H9 (cell line): ENCODE measurements around the gene OPN4. TPM values are rescaled to one million over a fixed set of nuclear protein-coding genes. Genes with fewer than 3 reads are reported as not detected.

ENCODE experiments used
- DNase-seq: peaks from one replicate; pipeline ENCODE4 v3.0.0-alpha.2; 2017
- H2AFZ ChIP-seq: one replicate; pipeline ENCODE4 v1.6.1; 2013; ENCODE audit warnings: mild to moderate bottlenecking, low read length, control low read depth, moderate library complexity
- H2AK5ac ChIP-seq: 2 replicates; pipeline ENCODE4 v1.6.1; 2013; ENCODE audit warnings: low read length, control low read depth, mixed read lengths; ENCODE audit not compliant: insufficient read length
- H2BK120ac ChIP-seq: one replicate; pipeline ENCODE4 v1.6.1; 2013; ENCODE audit warnings: low read depth, mild to moderate bottlenecking, low read length, control low read depth, inconsistent platforms; ENCODE audit not compliant: poor library complexity, severe bottlenecking
- H2BK12ac ChIP-seq: 2 replicates; pipeline ENCODE4 v1.6.1; 2013; ENCODE audit warnings: low read length, control low read depth, mixed read lengths, low read depth; ENCODE audit not compliant: insufficient read length
- H2BK15ac ChIP-seq: 2 replicates; pipeline ENCODE4 v1.6.1; 2013; ENCODE audit warnings: low read depth, low read length, control low read depth
- H2BK20ac ChIP-seq: one replicate; pipeline ENCODE4 v1.6.1; 2013; ENCODE audit warnings: low read depth, mild to moderate bottlenecking, low read length, control low read depth, inconsistent platforms; ENCODE audit not compliant: poor library complexity, severe bottlenecking
- H2BK5ac ChIP-seq: 2 replicates; pipeline ENCODE4 v1.6.1; 2013; ENCODE audit warnings: low read length, control low read depth, mixed read lengths; ENCODE audit not compliant: insufficient read length
- H3K14ac ChIP-seq: 2 replicates; pipeline ENCODE4 v1.6.1; 2013; ENCODE audit warnings: low read length, control low read depth; ENCODE audit not compliant: insufficient read depth
- H3K18ac ChIP-seq: 2 replicates; pipeline ENCODE4 v1.6.1; 2013; ENCODE audit warnings: low read depth, mild to moderate bottlenecking, mixed read lengths, low read length, control low read depth; ENCODE audit not compliant: insufficient read length
- H3K23ac ChIP-seq: 2 replicates; pipeline ENCODE4 v1.6.1; 2013; ENCODE audit warnings: low read length, control low read depth, mixed read lengths, low read depth; ENCODE audit not compliant: insufficient read length
- H3K23me2 ChIP-seq: 2 replicates; pipeline ENCODE4 v1.6.1; 2013; ENCODE audit warnings: low read depth, mild to moderate bottlenecking, mixed read lengths, low read length, control low read depth; ENCODE audit not compliant: insufficient read length, poor library complexity, severe bottlenecking
- H3K27ac ChIP-seq: 2 replicates; pipeline ENCODE4 v1.5.1; 2013; ENCODE audit warnings: low read length, control low read depth, mixed read lengths, low read depth; ENCODE audit not compliant: insufficient read length
- H3K27me3 ChIP-seq: 2 replicates; pipeline ENCODE4 v1.6.1; 2013; ENCODE audit warnings: low read length, control low read depth, inconsistent platforms; ENCODE audit not compliant: insufficient read depth
- H3K4ac ChIP-seq: 2 replicates; pipeline ENCODE4 v1.6.1; 2013; ENCODE audit warnings: low read depth, mild to moderate bottlenecking, control low read depth, inconsistent platforms, low read length, moderate library complexity
- H3K4me1 ChIP-seq: 2 replicates; pipeline ENCODE4 v1.6.1; 2013; ENCODE audit warnings: low read length, control low read depth, inconsistent platforms; ENCODE audit not compliant: insufficient read depth
- H3K4me2 ChIP-seq: 2 replicates; pipeline ENCODE4 v1.6.1; 2013; ENCODE audit warnings: low read length, control low read depth, mixed read lengths; ENCODE audit not compliant: insufficient read length, insufficient read depth
- H3K56ac ChIP-seq: 2 replicates; pipeline ENCODE4 v1.6.1; 2013; ENCODE audit warnings: low read depth, mild to moderate bottlenecking, mixed read lengths, low read length, control low read depth; ENCODE audit not compliant: insufficient read length
- H3K79me1 ChIP-seq: 2 replicates; pipeline ENCODE4 v1.6.1; 2013; ENCODE audit warnings: low read depth, mild to moderate bottlenecking, moderate library complexity, low read length, control low read depth, inconsistent platforms; ENCODE audit not compliant: insufficient read depth, poor library complexity, severe bottlenecking
- H3K79me2 ChIP-seq: 2 replicates; pipeline ENCODE4 v1.6.1; 2013; ENCODE audit warnings: low read length, control low read depth, inconsistent platforms; ENCODE audit not compliant: insufficient read depth
- H3K9ac ChIP-seq: 2 replicates; pipeline ENCODE4 v1.6.1; 2013; ENCODE audit warnings: low read length, control low read depth, mixed read lengths; ENCODE audit not compliant: insufficient read length; ENCODE audit errors: extremely low read depth
- H3K9me3 ChIP-seq: one replicate; pipeline ENCODE4 v1.6.1; 2013; ENCODE audit warnings: low read depth, low read length, inconsistent platforms; ENCODE audit not compliant: control insufficient read depth
- H3T11ph ChIP-seq: one replicate; pipeline ENCODE4 v1.6.1; 2013; ENCODE audit warnings: mild to moderate bottlenecking, low read length, control low read depth, inconsistent platforms
- H4K20me1 ChIP-seq: one replicate; pipeline ENCODE4 v1.6.1; 2013; ENCODE audit not compliant: control insufficient read depth, insufficient read length, insufficient read depth
- H4K5ac ChIP-seq: 2 replicates; pipeline ENCODE4 v1.6.1; 2013; ENCODE audit warnings: low read depth, mild to moderate bottlenecking, mixed read lengths, low read length, control low read depth; ENCODE audit not compliant: insufficient read length
- H4K8ac ChIP-seq: replicated peaks from 2 replicates; pipeline ENCODE4 v1.6.1; 2013; ENCODE audit warnings: low read length, control low read depth, mixed read lengths, low read depth; ENCODE audit not compliant: insufficient read length
- H4K91ac ChIP-seq: 2 replicates; pipeline ENCODE4 v1.6.1; 2013; ENCODE audit warnings: low read depth, mild to moderate bottlenecking, moderate library complexity, mixed read lengths, low read length, control low read depth; ENCODE audit not compliant: insufficient read length
- H3K27ac Mint-ChIP-seq, 3 experiments: 2 replicates in 2 of 3; 3 replicates in 1 of 3; pipeline ENCODE4 v1.8.0; 2020 to 2021; ENCODE audit warnings: mixed read lengths in 3 of 3, mild to moderate bottlenecking in 1 of 3, moderate library complexity in 1 of 3
- H3K27me3 Mint-ChIP-seq: 2 replicates; pipeline ENCODE4 v1.8.0; 2021; ENCODE audit warnings: low read depth, mild to moderate bottlenecking, moderate library complexity, mixed read lengths
- H3K36me3 Mint-ChIP-seq, 3 experiments: 2 replicates in 2 of 3; 3 replicates in 1 of 3; pipeline ENCODE4 v1.8.0; 2020 to 2021; ENCODE audit warnings: low read depth in 3 of 3, mixed read lengths in 3 of 3; ENCODE audit not compliant: insufficient read depth in 1 of 3
- H3K4me1 Mint-ChIP-seq, 2 experiments: 2 replicates each; pipeline ENCODE4 v1.8.0; 2020; ENCODE audit warnings: mixed read lengths in 2 of 2
- H3K4me3 Mint-ChIP-seq, 2 experiments: 2 replicates in 1 of 2; 3 replicates in 1 of 2; pipeline ENCODE4 v1.8.0; 2020 to 2021; ENCODE audit warnings: mild to moderate bottlenecking in 2 of 2, mixed read lengths in 2 of 2, moderate library complexity in 1 of 2
- H3K9me3 Mint-ChIP-seq, 2 experiments: 2 replicates in 1 of 2; 3 replicates in 1 of 2; pipeline ENCODE4 v1.8.0; 2020; ENCODE audit warnings: mild to moderate bottlenecking in 2 of 2, mixed read lengths in 2 of 2, moderate library complexity in 1 of 2
- CTCF ChIP-seq: fragments of 200-600 bp; sonication (generic); conservative IDR thresholded peaks from 3 replicates; pipeline ENCODE4 v1.8.0; 2021; ENCODE audit warnings: antibody characterized with exemption, mild to moderate bottlenecking
- WGBS: extraction: QIAGEN DNeasy Blood & Tissue Kit; methylation state at CpG from one replicate; pipeline ENCODE4 v1.1.7; 2013; ENCODE audit warnings: missing lambda C conversion rate, low lambda C conversion rate, mixed read lengths; ENCODE audit not compliant: insufficient read length; ENCODE audit errors: extremely low coverage; 5-methylcytosine and 5-hydroxymethylcytosine counted together
- total RNA-seq: library from RNA; stranded (reverse); gene quantifications from 2 replicates; pipeline ENCODE4 v1.2.1, GENCODE V29; 2021

The OPN4 gene
- total RNA-seq, 1 experiment from 2014 or later = not detected

DNA sequence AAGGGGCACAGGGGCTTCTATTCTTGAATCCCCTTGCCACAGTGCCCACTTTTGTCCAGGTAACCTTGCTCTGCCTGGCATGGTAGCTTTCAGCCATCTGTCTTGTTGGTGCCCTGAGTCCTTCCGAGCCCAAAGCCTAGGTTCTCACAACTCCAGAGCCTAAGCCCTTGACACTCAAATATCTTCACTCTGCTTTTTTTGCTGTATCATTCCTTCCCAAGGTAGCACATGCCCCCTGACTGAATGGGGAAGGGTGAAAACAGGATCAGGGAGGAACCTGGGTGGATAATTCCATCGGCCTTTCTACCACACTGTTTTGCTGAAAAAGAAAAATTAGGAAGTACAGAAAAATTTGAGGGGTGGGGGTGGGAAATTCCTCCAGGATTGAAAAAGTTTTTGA, 51.6 kb downstream of the OPN4 start:
- peaks cover 34 to 35% of the 10 kb centered on the region in 2 experiments for H3K4me1 Mint-ChIP-seq
- H3K23me2 ChIP-seq = no peaks in the 10 kb centered on the region
- no peak overlapping the region for H2AK5ac ChIP-seq
- no peaks in the 10 kb centered on the region; a peak in 2 of 5 replicates for H3K9me3 Mint-ChIP-seq
- no peak overlapping the region for H2AFZ ChIP-seq
- H4K20me1 ChIP-seq = no peaks in the 10 kb centered on the region
- H2BK5ac ChIP-seq = no peak overlapping the region
- no peak overlapping the region for H2BK20ac ChIP-seq
- no peaks in the 10 kb centered on the region for H3K27me3 Mint-ChIP-seq
- H3K4me2 ChIP-seq = no peak overlapping the region
- H3K79me2 ChIP-seq = no peaks in the 10 kb centered on the region
- H4K5ac ChIP-seq = no peak overlapping the region
- no peak overlapping the region for H3K56ac ChIP-seq
- no peak for DNase-seq
- H2BK12ac ChIP-seq = no peak overlapping the region
- H2BK15ac ChIP-seq = no peak overlapping the region
- no peak overlapping the region; a peak in 2 of 7 replicates for H3K27ac Mint-ChIP-seq
- H4K91ac ChIP-seq = no peak overlapping the region
- no peaks in the 10 kb centered on the region for H3K36me3 Mint-ChIP-seq
- no peak overlapping the region for H3K4me3 Mint-ChIP-seq
- no peak overlapping the region for H3K27ac ChIP-seq
- H4K8ac ChIP-seq = no peak overlapping the region
- no peaks in the 10 kb centered on the region for H3K9me3 ChIP-seq
- WGBS = no CpG with 5 or more reads among the region's 2 CpGs
- H3T11ph ChIP-seq = no peak overlapping the region
- H3K27me3 ChIP-seq = no peaks in the 10 kb centered on the region
- H3K18ac ChIP-seq = no peak overlapping the region
- no peak overlapping the region for H2BK120ac ChIP-seq
- H3K4me1 ChIP-seq = no peaks in the 10 kb centered on the region; the same call in 1 of the 2 replicates
- H3K23ac ChIP-seq = no peak overlapping the region
- no peak for TF ChIP-seq CTCF
- H3K9ac ChIP-seq = no peak overlapping the region
- no peak overlapping the region for H3K14ac ChIP-seq
- no peak overlapping the region for H3K4ac ChIP-seq
- no peaks in the 10 kb centered on the region for H3K79me1 ChIP-seq
